M059J (cell line): ENCODE data around the gene PTGR3. TPM values are rescaled to one million over a fixed set of nuclear protein-coding genes. Genes with fewer than 3 reads are reported as not detected.
A peak's percentile ranks its signal among the peaks of the same experiment; 100 is the strongest.

Experiments
- DNase-seq: peaks from one replicate; pipeline ENCODE4 v3.0.0-alpha.2; 2012; ENCODE audit warnings: low read depth
- total RNA-seq: library from RNA; depleted of rRNA; stranded (reverse); fragments of >200 nt; shearing (Covaris generic); gene quantifications from 2 replicates; pipeline ENCODE4 v1.2.3, GENCODE V29; 2014; rRNA removed

The PTGR3 gene
- total RNA-seq, 1 experiment from 2014 or later = 8.4 TPM

GRCh38 chr18:75169411-75169810 is 39.5 kb downstream of the PTGR3 start:
- no peak for DNase-seq

GRCh38 chr18:75168619-75169018 is 40.3 kb downstream of the PTGR3 start:
- DNase-seq = no peak

GRCh38 chr18:75167759-75168618 is 41.0 kb downstream of the PTGR3 start:
- no peak for DNase-seq

GRCh38 chr18:75167137-75167536 is 41.8 kb downstream of the PTGR3 start:
- DNase-seq = no peak

GRCh38 chr18:75165926-75166325 is 43.0 kb downstream of the PTGR3 start:
- no peak for DNase-seq

- DNase-seq = no peak
Measured at GRCh38 chr18:75164479-75164878, 44.5 kb downstream of the PTGR3 start.

GRCh38 chr18:75163736-75164135 is 45.2 kb downstream of the PTGR3 start:
- no peak for DNase-seq

- no peak for DNase-seq
Measured at GRCh38 chr18:75162978-75163377, 46.0 kb downstream of the PTGR3 start.

- DNase-seq = peak; percentile 57
Measured at GRCh38 chr18:75162467-75162866, 46.5 kb downstream of the PTGR3 start.

- DNase-seq = peak; percentile 40
Measured at GRCh38 chr18:75161256-75162028, 47.5 kb downstream of the PTGR3 start.

GRCh38 chr18:75160364-75160763 is 48.6 kb downstream of the PTGR3 start:
- no peak for DNase-seq

- no peak for DNase-seq
Measured at GRCh38 chr18:75159646-75160356, 49.1 kb downstream of the PTGR3 start.

GRCh38 chr18:75159238-75159518 is 49.8 kb downstream of the PTGR3 start:
- DNase-seq = no peak

Other genes with a start within 250 kb of the PTGR3 start
- 5.5 and 5.9 TPM in 2 replicates for gene TSHZ1, start 1.7 kb upstream of the PTGR3 start, total RNA-seq
- not detected in 2 replicates for gene SMIM21, start 218.6 kb upstream of the PTGR3 start, total RNA-seq